Measurements from ENCODE around the gene CYB561A3.

Gene CYB561A3

GRCh38 chr11:61378713-61379313 is 17.1 kb upstream of the CYB561A3 start:
- TF ChIP-seq CTCF (IDR thresholded peaks at IDR 0.05; ENCODE audit: control insufficient read depth, extremely low read depth, insufficient read depth): no peak
- no peak for DNase-seq (ENCODE audit: low read depth)
- H3K4me3 ChIP-seq (ENCODE audit: low read depth, low read length): no peak overlapping the region

- TF ChIP-seq CTCF (IDR thresholded peaks at IDR 0.05; ENCODE audit: control insufficient read depth, extremely low read depth, insufficient read depth): no peak
- H3K4me3 ChIP-seq (ENCODE audit: low read depth, low read length): no peak overlapping the region
- DNase-seq (ENCODE audit: low read depth): no peak
Measured at GRCh38 chr11:61377461-61378160, 15.9 kb upstream of the CYB561A3 start.

- no peak overlapping the region for H3K4me3 ChIP-seq (ENCODE audit: low read depth, low read length)
- no peak for TF ChIP-seq CTCF (IDR thresholded peaks at IDR 0.05; ENCODE audit: control insufficient read depth, extremely low read depth, insufficient read depth)
- DNase-seq (ENCODE audit: low read depth): peak; percentile 94
Measured at GRCh38 chr11:61375761-61376108, 14.1 kb upstream of the CYB561A3 start.

GRCh38 chr11:61372659-61373420 is 11.2 kb upstream of the CYB561A3 start:
- TF ChIP-seq CTCF (IDR thresholded peaks at IDR 0.05; ENCODE audit: control insufficient read depth, extremely low read depth, insufficient read depth): no peak
- H3K4me3 ChIP-seq (ENCODE audit: low read depth, low read length): no peak overlapping the region
- no peak for DNase-seq (ENCODE audit: low read depth)

GRCh38 chr11:61370349-61371005 is 8.8 kb upstream of the CYB561A3 start:
- H3K4me3 ChIP-seq (ENCODE audit: low read depth, low read length): no peak overlapping the region
- DNase-seq (ENCODE audit: low read depth): no peak
- no peak for TF ChIP-seq CTCF (IDR thresholded peaks at IDR 0.05; ENCODE audit: control insufficient read depth, extremely low read depth, insufficient read depth)

GRCh38 chr11:61369372-61370348 is 8.0 kb upstream of the CYB561A3 start:
- TF ChIP-seq CTCF (IDR thresholded peaks at IDR 0.05; ENCODE audit: control insufficient read depth, extremely low read depth, insufficient read depth): no peak
- no peak for DNase-seq (ENCODE audit: low read depth)
- H3K4me3 ChIP-seq (ENCODE audit: low read depth, low read length): no peak overlapping the region
